ENCODE results near the gene RSKR.

DNA sequence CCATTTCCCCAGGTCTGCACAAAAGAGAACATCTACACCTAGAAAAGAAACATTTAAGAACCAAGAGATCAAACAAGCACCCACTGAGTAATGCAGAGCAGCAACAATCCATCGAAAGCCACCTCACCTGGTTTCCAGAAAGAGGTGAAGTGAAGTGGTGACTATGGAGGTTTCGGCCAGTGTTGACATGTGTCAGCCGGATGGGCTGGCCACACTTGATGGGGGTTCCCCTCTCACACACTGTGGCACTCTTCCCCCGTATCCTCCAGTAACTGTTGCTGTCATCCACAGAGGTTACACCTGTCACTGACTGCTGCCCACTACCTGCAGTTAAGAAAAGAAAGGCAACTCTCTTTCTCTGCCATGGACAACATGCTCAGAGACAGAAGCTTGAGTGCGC lies 41.2 kb upstream of the RSKR start:
- TF ChIP-seq HDAC2 (IDR thresholded peaks at IDR 0.05): no peak
- TF ChIP-seq POLR2AphosphoS5 (IDR thresholded peaks at IDR 0.05; ENCODE audit: control insufficient read depth, insufficient read depth, low read depth, low read length): no peak
- no peak for TF ChIP-seq NRF1 (conservative IDR thresholded peaks at IDR 0.05 in 1 of 2, IDR thresholded peaks at IDR 0.05 in 1 of 2)
- TF ChIP-seq, protein P1, sequence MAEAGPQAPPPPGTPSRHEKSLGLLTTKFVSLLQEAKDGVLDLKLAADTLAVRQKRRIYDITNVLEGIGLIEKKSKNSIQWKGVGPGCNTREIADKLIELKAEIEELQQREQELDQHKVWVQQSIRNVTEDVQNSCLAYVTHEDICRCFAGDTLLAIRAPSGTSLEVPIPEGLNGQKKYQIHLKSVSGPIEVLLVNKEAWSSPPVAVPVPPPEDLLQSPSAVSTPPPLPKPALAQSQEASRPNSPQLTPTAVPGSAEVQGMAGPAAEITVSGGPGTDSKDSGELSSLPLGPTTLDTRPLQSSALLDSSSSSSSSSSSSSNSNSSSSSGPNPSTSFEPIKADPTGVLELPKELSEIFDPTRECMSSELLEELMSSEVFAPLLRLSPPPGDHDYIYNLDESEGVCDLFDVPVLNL (CRISPR knock-in tag; IDR thresholded peaks at IDR 0.05; ENCODE audit: low read depth): no peak
- TF ChIP-seq, protein P2, sequence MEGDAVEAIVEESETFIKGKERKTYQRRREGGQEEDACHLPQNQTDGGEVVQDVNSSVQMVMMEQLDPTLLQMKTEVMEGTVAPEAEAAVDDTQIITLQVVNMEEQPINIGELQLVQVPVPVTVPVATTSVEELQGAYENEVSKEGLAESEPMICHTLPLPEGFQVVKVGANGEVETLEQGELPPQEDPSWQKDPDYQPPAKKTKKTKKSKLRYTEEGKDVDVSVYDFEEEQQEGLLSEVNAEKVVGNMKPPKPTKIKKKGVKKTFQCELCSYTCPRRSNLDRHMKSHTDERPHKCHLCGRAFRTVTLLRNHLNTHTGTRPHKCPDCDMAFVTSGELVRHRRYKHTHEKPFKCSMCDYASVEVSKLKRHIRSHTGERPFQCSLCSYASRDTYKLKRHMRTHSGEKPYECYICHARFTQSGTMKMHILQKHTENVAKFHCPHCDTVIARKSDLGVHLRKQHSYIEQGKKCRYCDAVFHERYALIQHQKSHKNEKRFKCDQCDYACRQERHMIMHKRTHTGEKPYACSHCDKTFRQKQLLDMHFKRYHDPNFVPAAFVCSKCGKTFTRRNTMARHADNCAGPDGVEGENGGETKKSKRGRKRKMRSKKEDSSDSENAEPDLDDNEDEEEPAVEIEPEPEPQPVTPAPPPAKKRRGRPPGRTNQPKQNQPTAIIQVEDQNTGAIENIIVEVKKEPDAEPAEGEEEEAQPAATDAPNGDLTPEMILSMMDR (IDR thresholded peaks at IDR 0.05 in 2 of 3, conservative IDR thresholded peaks at IDR 0.05 in 1 of 3; ENCODE audit: insufficient read depth in 2 of 3, low read depth in 1 of 3, low read length in 3 of 3): no peak
- TF ChIP-seq ZC3H8 (IDR thresholded peaks at IDR 0.05): no peak
- no peak for TF ChIP-seq CREM (IDR thresholded peaks at IDR 0.05; ENCODE audit: low read depth)
- no peak for TF ChIP-seq RCOR1 (IDR thresholded peaks at IDR 0.05; ENCODE audit: borderline replicate concordance in 1 of 2, low read depth in 2 of 2, low read length in 2 of 2)
- TF ChIP-seq E2F3 (CRISPR knock-in tag; IDR thresholded peaks at IDR 0.05): no peak
- TF ChIP-seq EZH2 (IDR thresholded peaks at IDR 0.05; ENCODE audit: borderline replicate concordance, low read depth, low read length): no peak

Data from K562 (cell line).